ENCODE data around the gene KIAA0586. TPM values are rescaled to one million over a fixed set of nuclear protein-coding genes. Genes with fewer than 3 reads are reported as not detected.

Gene KIAA0586
- total RNA-seq, 3 donors from 2014 or later, result 22.3 to 29.6 (median 22.4) TPM

DNA sequence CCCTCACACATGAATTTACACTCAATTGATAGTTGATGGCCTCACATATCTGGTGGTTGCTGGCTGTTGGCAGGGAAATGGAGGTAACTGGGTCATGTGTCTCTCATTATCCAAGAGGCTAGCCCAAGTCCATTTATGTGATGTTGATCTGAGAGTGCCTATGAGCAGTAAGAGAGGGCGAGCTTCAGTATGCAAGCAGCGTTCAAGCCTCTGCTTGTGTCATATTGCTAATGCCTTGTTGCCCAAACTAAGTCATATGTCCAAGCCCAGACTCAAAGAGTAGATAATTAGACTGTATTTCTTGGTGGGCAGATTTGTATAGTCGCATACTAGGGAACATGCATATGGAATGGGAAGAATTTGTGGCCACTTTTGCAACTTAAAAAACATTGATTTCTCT is 126.4 kb downstream of the KIAA0586 start:
- Histone ChIP-seq H3K4me3 (no peak overlapping the region), H3K9me3 (no peaks in the 10 kb centered on the region), H3K4me1 (no peaks in the 10 kb centered on the region), H3K27me3 (no peaks in the 10 kb centered on the region), H3K27ac (no peak overlapping the region), H3K36me3 (no peaks in the 10 kb centered on the region)
- TF ChIP-seq, protein P1, sequence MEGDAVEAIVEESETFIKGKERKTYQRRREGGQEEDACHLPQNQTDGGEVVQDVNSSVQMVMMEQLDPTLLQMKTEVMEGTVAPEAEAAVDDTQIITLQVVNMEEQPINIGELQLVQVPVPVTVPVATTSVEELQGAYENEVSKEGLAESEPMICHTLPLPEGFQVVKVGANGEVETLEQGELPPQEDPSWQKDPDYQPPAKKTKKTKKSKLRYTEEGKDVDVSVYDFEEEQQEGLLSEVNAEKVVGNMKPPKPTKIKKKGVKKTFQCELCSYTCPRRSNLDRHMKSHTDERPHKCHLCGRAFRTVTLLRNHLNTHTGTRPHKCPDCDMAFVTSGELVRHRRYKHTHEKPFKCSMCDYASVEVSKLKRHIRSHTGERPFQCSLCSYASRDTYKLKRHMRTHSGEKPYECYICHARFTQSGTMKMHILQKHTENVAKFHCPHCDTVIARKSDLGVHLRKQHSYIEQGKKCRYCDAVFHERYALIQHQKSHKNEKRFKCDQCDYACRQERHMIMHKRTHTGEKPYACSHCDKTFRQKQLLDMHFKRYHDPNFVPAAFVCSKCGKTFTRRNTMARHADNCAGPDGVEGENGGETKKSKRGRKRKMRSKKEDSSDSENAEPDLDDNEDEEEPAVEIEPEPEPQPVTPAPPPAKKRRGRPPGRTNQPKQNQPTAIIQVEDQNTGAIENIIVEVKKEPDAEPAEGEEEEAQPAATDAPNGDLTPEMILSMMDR (IDR thresholded peaks at IDR 0.05), result no peak
- TF ChIP-seq POLR2A (IDR thresholded peaks at IDR 0.05) (no peak), POLR2AphosphoS5 (IDR thresholded peaks at IDR 0.05) (no peak)
- intact Hi-C loops (cut with DNase I; ENCODE audit: low total_unique reads), result no loop called here
- no peak for DNase-seq (ENCODE audit: low spot score in 2 of 2)

DNA sequence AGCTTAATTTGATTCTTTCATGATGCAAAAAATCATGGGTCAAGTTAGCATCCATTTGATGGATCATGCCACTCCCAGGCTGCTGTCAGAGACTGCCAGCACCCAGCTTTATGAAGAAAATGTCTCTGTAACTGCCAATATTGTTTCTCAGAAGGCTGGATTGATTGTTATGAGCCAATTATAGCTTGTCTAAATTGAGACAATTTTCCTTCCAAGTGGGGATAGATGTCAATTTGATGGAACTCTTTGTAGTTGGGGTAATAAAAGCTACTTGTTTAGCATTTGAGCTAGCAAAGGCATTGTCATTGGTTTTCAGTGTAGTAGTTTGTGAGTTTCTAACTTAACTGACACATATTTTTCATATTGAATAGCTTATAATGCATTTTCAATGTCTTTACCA is 128.1 kb downstream of the KIAA0586 start:
- intact Hi-C loops (cut with DNase I; ENCODE audit: low total_unique reads), result no loop called here
- Histone ChIP-seq H3K4me3 (no peak overlapping the region), H3K36me3 (no peaks in the 10 kb centered on the region), H3K4me1 (no peaks in the 10 kb centered on the region), H3K9me3 (no peaks in the 10 kb centered on the region), H3K27ac (no peak overlapping the region), H3K27me3 (no peaks in the 10 kb centered on the region)
- DNase-seq (ENCODE audit: low spot score in 2 of 2), result no peak
- TF ChIP-seq POLR2A (IDR thresholded peaks at IDR 0.05) (no peak), POLR2AphosphoS5 (IDR thresholded peaks at IDR 0.05) (no peak)
- TF ChIP-seq, protein P1 (IDR thresholded peaks at IDR 0.05), result no peak

DNA sequence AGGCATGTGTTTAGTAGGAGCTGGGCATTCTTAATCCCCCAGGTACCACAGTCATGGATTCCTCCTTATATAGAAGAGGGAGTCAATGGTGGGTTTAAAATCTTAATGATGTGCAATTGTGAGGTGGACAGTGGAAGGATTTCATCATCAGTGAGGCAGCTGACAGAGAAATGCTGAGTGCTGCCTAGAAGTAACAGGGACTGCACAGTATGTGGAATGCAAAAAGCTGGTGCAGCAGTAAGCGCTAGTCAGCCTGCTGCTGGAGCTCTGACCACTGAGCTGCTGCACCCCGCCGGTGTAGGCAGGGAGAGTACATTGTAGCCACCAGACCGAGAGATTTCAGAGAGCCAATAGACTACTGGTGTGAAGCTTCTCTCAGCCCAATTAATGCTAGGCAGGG is 129.7 kb downstream of the KIAA0586 start:
- DNase-seq (ENCODE audit: low spot score in 2 of 2), result no peak
- no peaks in the 10 kb centered on the region for H3K4me1 ChIP-seq
- no peaks in the 10 kb centered on the region for H3K27me3 ChIP-seq
- H3K9me3 ChIP-seq, result no peaks in the 10 kb centered on the region
- no peaks in the 10 kb centered on the region for H3K36me3 ChIP-seq
- no peak overlapping the region for H3K4me3 ChIP-seq
- no peak for TF ChIP-seq POLR2A (IDR thresholded peaks at IDR 0.05)
- TF ChIP-seq POLR2AphosphoS5 (IDR thresholded peaks at IDR 0.05), result no peak
- TF ChIP-seq, protein P1 (IDR thresholded peaks at IDR 0.05), result no peak
- intact Hi-C loops (cut with DNase I; ENCODE audit: low total_unique reads), result no loop called here
- no peak overlapping the region for H3K27ac ChIP-seq

DNA sequence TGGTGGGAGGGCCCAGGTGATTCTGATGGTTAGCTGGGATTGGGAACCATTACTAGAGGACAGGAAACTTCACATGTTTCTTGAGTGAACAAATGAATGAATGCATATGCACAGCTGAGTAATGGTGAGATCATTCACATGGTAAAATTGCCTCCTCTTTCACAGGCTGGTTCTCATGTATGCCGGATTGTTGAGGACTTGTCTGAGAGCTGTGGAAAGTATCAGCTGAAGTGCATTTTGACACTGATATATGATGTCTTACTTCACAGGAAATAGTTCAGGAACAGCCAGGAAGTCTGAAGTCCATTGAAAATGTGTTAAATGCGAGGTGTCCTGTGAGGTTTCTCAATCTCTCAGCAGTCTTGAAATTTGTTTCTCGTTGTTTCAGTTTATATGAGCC is 132.7 kb downstream of the KIAA0586 start:
- no peak for DNase-seq (ENCODE audit: low spot score in 2 of 2)
- no peak overlapping the region for H3K27ac ChIP-seq
- H3K27me3 ChIP-seq, result no peaks in the 10 kb centered on the region
- no peaks in the 10 kb centered on the region for H3K4me1 ChIP-seq
- TF ChIP-seq POLR2A (IDR thresholded peaks at IDR 0.05) (no peak), POLR2AphosphoS5 (IDR thresholded peaks at IDR 0.05) (no peak)
- TF ChIP-seq, protein P1 (IDR thresholded peaks at IDR 0.05), result no peak
- no peaks in the 10 kb centered on the region for H3K9me3 ChIP-seq
- H3K4me3 ChIP-seq, result no peak overlapping the region
- intact Hi-C loops (cut with DNase I; ENCODE audit: low total_unique reads), result no loop called here
- no peaks in the 10 kb centered on the region for H3K36me3 ChIP-seq

DNA sequence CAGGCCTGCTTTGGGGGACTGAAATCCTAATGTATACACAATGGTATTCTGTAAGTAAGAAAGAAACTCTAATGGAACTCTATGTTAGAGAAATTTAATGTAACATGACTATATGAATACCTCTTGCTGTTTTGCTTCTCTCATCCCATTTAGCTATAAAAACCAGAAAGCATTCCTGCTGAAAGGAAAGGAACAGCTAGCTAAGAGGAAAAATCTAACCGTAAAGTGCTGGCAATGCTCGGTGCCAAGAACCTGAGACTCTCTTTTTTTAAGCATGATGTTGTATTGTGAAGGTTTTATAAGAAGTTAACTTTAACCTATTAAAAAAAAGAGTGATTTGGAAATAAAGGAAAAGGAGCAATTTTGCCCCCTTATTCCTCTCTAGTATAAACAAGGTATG is 134.6 kb downstream of the KIAA0586 start:
- TF ChIP-seq POLR2A (IDR thresholded peaks at IDR 0.05), result no peak
- TF ChIP-seq, protein P1 (IDR thresholded peaks at IDR 0.05), result no peak
- no peak for DNase-seq (ENCODE audit: low spot score in 2 of 2)
- Histone ChIP-seq H3K27me3 (no peaks in the 10 kb centered on the region), H3K27ac (no peak overlapping the region), H3K9me3 (no peaks in the 10 kb centered on the region), H3K36me3 (no peaks in the 10 kb centered on the region), H3K4me3 (no peak overlapping the region), H3K4me1 (no peaks in the 10 kb centered on the region)
- intact Hi-C loops (cut with DNase I; ENCODE audit: low total_unique reads), result no loop called here

Measured in breast epithelium (tissue), 4 donors.